GM23338 (cell line): ENCODE data around the gene TPO.

Experiments
- CREB1 ChIP-seq: fragments of 250-450 bp; sonication (Bioruptor Pico); IDR thresholded peaks from 2 replicates; pipeline ENCODE4 v1.5.0; 2020; ENCODE audit warnings: low read depth, mild to moderate bottlenecking, moderate library complexity
- CTCF ChIP-seq, 2 experiments: fragments of 200-600 bp in 1 of 2; sonication (generic) in 1 of 2; conservative IDR thresholded peaks; 2 replicates each; pipeline versions ENCODE4 v1.5.1 to v1.6.1; 2016 to 2017; ENCODE audit warnings: antibody characterized with exemption in 2 of 2, low read depth in 2 of 2, mild to moderate bottlenecking in 2 of 2, moderate library complexity in 1 of 2
- ETS1 ChIP-seq: IDR thresholded peaks from 2 replicates; pipeline ENCODE4 v1.6.1; 2016; ENCODE audit warnings: antibody characterized with exemption
- EZH2 ChIP-seq: fragments of 200-600 bp; sonication (generic); IDR thresholded peaks from one replicate; pipeline ENCODE4 v1.8.0; 2017; ENCODE audit warnings: antibody characterized with exemption, mild to moderate bottlenecking, low read depth; ENCODE audit not compliant: unreplicated experiment
- EZH2phosphoT487 ChIP-seq: fragments of 200-600 bp; sonication (generic); IDR thresholded peaks from one replicate; pipeline ENCODE4 v1.8.1; 2018; ENCODE audit warnings: antibody characterized with exemption; ENCODE audit not compliant: unreplicated experiment
- JUNB ChIP-seq: IDR thresholded peaks from one replicate; pipeline ENCODE4 v1.6.1; 2016; ENCODE audit warnings: antibody characterized with exemption; ENCODE audit not compliant: unreplicated experiment
- NANOG ChIP-seq: IDR thresholded peaks from 2 replicates; pipeline ENCODE4 v1.6.1; 2016; ENCODE audit warnings: antibody characterized with exemption, borderline replicate concordance
- POLR2AphosphoS5 ChIP-seq: IDR thresholded peaks from 2 replicates; pipeline ENCODE4 v1.6.1; 2016; ENCODE audit warnings: antibody characterized with exemption, low read depth
- REST ChIP-seq: IDR thresholded peaks from one replicate; pipeline ENCODE4 v1.6.1; 2018; ENCODE audit warnings: antibody characterized with exemption; ENCODE audit not compliant: unreplicated experiment
- STAT1 ChIP-seq: IDR thresholded peaks from one replicate; pipeline ENCODE4 v1.6.1; 2016; ENCODE audit warnings: antibody characterized with exemption; ENCODE audit not compliant: unreplicated experiment
- ZNF114 ChIP-seq: fragments of 250-450 bp; sonication (Bioruptor Pico); IDR thresholded peaks from 2 replicates; pipeline ENCODE4 v1.5.0; 2020; ENCODE audit warnings: mild to moderate bottlenecking, moderate library complexity
- ZNF331 ChIP-seq: fragments of 250-450 bp; sonication (Bioruptor Pico); IDR thresholded peaks from 2 replicates; pipeline ENCODE4 v1.5.0; 2020; ENCODE audit warnings: low read depth, mild to moderate bottlenecking, moderate library complexity
- ZNF462 ChIP-seq: fragments of 250-450 bp; sonication (Bioruptor Pico); IDR thresholded peaks from 2 replicates; pipeline ENCODE4 v1.5.0; 2020; ENCODE audit warnings: mild to moderate bottlenecking, moderate library complexity

GRCh38 chr2:1398191-1398590, 15.1 kb upstream of the TPO start:
- TF ChIP-seq CTCF (conservative IDR thresholded peaks at IDR 0.05; ENCODE audit: low read depth in 2 of 2) (no peak), POLR2AphosphoS5 (no peak), REST (no peak), EZH2phosphoT487 (no peak), EZH2 (no peak), ETS1 (no peak), CREB1 (CRISPR knock-in tag) (no peak), JUNB (no peak), ZNF114 (no peak), ZNF331 (CRISPR knock-in tag) (no peak), STAT1 (no peak), NANOG (no peak), ZNF462 (no peak)
